HCT116 (cell line): ENCODE data around the gene S100A3.
"Not testable (repeated sequence)": the region's sequence is repeated elsewhere in the genome, so short reads cannot be mapped to it uniquely, and the experiment has no call there.

Experiments
- CEBPB ChIP-seq: IDR thresholded peaks from 2 replicates; pipeline ENCODE4 v1.6.1; 2012; ENCODE audit warnings: low read depth
- ELF1 ChIP-seq: IDR thresholded peaks from 2 replicates; pipeline ENCODE4 v1.6.1; 2012; ENCODE audit warnings: low read depth, borderline replicate concordance
- EZH2 ChIP-seq: fragments of 200-600 bp; sonication (generic); IDR thresholded peaks from 2 replicates; pipeline ENCODE4 v1.6.1; 2017; ENCODE audit warnings: antibody characterized with exemption, mixed run types
- EZH2phosphoT487 ChIP-seq: fragments of 200-600 bp; IDR thresholded peaks from 2 replicates; pipeline ENCODE4 v1.6.1; 2018; ENCODE audit warnings: antibody characterized with exemption, borderline replicate concordance
- POLR2A ChIP-seq: IDR thresholded peaks from 2 replicates; pipeline ENCODE4 v1.7.0; 2011; ENCODE audit warnings: borderline replicate concordance; ENCODE audit not compliant: insufficient read depth, insufficient read length; ENCODE audit errors: extremely low read depth
- POLR2AphosphoS5 ChIP-seq: IDR thresholded peaks from 2 replicates; pipeline ENCODE4 v1.6.1; 2011; ENCODE audit warnings: mild to moderate bottlenecking, low read depth, low read length, moderate library complexity
- SP1 ChIP-seq: IDR thresholded peaks from 2 replicates; pipeline ENCODE4 v1.6.1; 2012; ENCODE audit warnings: low read depth
- SRF ChIP-seq: IDR thresholded peaks from 2 replicates; pipeline ENCODE4 v1.6.1; 2012; ENCODE audit warnings: low read depth
- YY1 ChIP-seq: IDR thresholded peaks from 2 replicates; pipeline ENCODE4 v1.6.1; 2011; ENCODE audit warnings: low read length, low read depth, moderate library complexity, mild to moderate bottlenecking; ENCODE audit not compliant: insufficient replicate concordance; ENCODE audit errors: extremely low read depth
- ZNF274 ChIP-seq: fragments of 200-500 bp; sonication (Bioruptor generic); IDR thresholded peaks from 2 replicates; pipeline ENCODE4 v1.6.1; 2014; ENCODE audit warnings: mild to moderate bottlenecking, low read depth, low read length, inconsistent platforms
- TF ChIP-seq, protein P1 (sequence below), 3 experiments: fragments of 200-600 bp in 1 of 3; sonication (generic) in 1 of 3; IDR thresholded peaks in 2 of 3; conservative IDR thresholded peaks in 1 of 3; 2 replicates each; pipeline ENCODE4 v1.5.1; 2012 to 2017; ENCODE audit warnings: low read depth in 2 of 3, low read length in 2 of 3, antibody characterized with exemption in 1 of 3, borderline replicate concordance in 1 of 3, control low read depth in 1 of 3, mild to moderate bottlenecking in 1 of 3, mixed read lengths in 1 of 3, mixed run types in 1 of 3, moderate library complexity in 1 of 3; ENCODE audit not compliant: insufficient read depth in 1 of 3
- TF ChIP-seq, protein P2 (sequence below): IDR thresholded peaks from 2 replicates; pipeline ENCODE4 v1.6.1; 2012
- TF ChIP-seq, protein P3 (sequence below): IDR thresholded peaks from 2 replicates; pipeline ENCODE4 v1.6.1; 2012

DNA sequence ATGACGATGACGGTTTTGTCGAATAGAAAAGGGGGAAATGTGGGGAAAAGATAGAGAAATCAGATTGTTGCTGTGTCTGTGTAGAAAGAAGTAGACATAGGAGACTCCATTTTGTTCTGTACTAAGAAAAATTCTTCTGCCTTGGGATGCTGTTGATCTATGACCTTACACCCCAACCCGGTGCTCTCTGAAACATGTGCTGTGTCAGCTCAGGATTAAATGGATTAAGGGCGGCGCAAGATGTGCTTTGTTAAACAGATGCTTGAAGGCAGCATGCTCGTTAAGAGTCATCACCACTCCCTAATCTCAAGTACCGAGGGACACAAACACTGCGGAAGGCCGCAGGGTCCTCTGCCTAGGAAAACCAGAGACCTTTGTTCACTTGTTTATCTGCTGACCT is 26.4 kb upstream of the S100A3 start:
- not testable (repeated sequence) for TF ChIP-seq YY1, POLR2A, ZNF274, CEBPB, EZH2, POLR2AphosphoS5, EZH2phosphoT487, ELF1, SP1, SRF
- TF ChIP-seq, protein P1, sequence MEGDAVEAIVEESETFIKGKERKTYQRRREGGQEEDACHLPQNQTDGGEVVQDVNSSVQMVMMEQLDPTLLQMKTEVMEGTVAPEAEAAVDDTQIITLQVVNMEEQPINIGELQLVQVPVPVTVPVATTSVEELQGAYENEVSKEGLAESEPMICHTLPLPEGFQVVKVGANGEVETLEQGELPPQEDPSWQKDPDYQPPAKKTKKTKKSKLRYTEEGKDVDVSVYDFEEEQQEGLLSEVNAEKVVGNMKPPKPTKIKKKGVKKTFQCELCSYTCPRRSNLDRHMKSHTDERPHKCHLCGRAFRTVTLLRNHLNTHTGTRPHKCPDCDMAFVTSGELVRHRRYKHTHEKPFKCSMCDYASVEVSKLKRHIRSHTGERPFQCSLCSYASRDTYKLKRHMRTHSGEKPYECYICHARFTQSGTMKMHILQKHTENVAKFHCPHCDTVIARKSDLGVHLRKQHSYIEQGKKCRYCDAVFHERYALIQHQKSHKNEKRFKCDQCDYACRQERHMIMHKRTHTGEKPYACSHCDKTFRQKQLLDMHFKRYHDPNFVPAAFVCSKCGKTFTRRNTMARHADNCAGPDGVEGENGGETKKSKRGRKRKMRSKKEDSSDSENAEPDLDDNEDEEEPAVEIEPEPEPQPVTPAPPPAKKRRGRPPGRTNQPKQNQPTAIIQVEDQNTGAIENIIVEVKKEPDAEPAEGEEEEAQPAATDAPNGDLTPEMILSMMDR (IDR thresholded peaks at IDR 0.05 in 2 of 3, conservative IDR thresholded peaks at IDR 0.05 in 1 of 3; ENCODE audit: borderline replicate concordance in 1 of 3, insufficient read depth in 1 of 3, low read depth in 2 of 3, low read length in 2 of 3): not testable (repeated sequence)
- TF ChIP-seq, protein P2, sequence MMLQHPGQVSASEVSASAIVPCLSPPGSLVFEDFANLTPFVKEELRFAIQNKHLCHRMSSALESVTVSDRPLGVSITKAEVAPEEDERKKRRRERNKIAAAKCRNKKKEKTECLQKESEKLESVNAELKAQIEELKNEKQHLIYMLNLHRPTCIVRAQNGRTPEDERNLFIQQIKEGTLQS: not testable (repeated sequence)
- TF ChIP-seq, protein P3, sequence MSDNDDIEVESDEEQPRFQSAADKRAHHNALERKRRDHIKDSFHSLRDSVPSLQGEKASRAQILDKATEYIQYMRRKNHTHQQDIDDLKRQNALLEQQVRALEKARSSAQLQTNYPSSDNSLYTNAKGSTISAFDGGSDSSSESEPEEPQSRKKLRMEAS: not testable (repeated sequence)
